GM19455 (cell line): ENCODE measurements around the gene SLC45A2.
A peak's percentile ranks its signal among the peaks of the same experiment; 100 is the strongest.
"Not testable (repeated sequence)": the region's sequence is repeated elsewhere in the genome, so short reads cannot be mapped to it uniquely, and the experiment has no call there.

Experiments used
- ATAC-seq: cut with Tn5 transposase; IDR thresholded peaks from one replicate; pipeline ENCODE4 v1.9.1; 2021; ENCODE audit not compliant: unreplicated experiment

Gene SLC45A2

DNA sequence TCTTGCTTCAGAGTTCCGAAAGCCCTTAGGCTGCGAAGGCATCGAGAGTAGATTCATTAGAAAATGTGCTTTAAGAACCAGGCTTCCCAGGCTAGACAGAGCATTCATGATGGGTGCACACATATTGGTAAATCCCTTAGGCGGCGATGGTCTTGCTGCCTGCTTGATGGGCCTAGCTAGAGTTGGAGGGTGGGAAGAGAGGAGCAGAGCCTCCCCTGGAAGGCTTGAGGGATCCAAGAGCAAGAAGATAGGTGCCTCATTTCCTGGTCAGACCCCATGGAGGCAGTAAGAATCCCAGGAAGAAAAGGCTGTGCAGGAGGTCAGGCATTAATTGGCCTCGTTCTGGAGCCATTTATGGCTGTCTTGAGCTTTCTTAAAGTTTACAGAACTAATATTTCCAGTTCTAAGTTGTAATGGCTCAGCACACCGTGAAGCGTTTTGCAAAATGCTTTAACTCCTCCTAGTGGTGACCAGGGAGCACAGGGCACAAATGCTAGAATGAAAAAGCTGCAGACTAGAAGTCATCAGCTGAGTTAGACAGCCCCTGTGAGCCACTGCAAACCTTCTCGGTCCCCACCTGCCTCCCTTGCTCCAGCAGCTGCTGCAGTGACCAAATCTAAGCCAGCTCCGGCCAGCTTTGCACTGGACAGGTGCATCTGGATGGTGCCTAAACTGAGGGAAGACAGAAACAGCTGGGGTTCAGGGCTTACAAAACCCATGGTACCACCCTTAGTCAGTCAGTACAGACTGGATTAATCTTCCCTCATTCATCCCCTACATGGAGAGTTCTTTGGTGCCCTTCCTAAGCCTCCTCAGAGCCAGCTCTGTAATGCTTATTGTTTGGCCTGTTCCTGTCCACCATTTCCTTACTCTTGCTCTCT, 14.7 kb downstream of the SLC45A2 start:
- peak; percentile 65 for ATAC-seq

DNA sequence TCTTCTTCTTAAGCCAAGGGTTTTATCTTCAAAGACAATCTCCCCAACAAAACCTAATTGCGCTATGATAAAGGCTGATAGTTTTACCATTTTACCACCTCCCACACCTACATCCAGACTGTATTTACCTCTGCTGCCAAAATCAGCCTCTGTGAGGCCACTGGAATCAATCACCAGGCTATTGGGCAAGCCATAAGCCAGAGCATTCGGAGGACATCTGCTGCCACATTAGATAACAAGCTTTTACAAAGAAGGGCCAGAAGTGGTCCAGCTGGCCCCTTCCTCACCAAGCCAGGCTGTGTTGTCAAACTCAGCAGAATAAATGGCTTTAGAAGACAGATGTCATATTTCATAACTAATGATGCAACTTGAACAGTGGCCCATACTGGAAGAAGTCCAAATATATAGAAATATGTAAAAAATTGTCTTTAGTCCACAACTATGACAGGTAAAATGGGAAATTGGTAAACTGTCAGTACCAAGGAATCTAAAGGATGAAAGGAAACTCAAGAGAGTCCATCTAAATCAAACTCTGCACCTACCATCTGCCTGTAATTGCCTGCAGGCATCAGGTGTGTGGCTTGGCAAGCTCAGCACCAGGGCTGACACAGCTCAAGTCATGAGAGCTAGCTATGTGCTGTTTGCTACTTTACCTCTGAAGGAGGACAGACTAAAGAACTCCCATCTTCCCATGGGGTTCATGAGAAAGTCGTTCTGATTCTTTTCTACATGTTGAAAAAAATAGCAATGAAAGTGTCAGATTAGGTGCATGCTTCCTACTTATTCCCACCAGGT, 16.1 kb downstream of the SLC45A2 start:
- no peak for ATAC-seq

DNA sequence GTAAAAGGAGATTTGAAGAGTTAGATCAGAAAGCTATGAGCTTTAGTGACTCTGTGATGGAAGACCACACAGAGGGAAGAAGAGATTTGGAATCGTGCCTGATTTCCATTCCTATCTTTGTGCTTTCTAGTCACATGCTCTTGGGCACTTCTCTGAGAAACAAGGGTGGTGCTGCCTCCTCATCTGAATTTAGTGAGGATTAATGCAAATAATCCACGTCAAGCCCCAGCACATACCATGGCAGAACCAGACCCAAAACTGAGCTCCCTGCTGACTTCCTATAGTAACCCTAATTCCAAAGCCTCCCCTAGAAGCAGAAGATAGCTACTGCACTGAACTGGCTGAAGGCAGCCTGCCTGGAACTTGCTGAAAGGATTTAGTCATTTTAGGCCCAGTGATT, 17.7 kb downstream of the SLC45A2 start:
- no peak for ATAC-seq

DNA sequence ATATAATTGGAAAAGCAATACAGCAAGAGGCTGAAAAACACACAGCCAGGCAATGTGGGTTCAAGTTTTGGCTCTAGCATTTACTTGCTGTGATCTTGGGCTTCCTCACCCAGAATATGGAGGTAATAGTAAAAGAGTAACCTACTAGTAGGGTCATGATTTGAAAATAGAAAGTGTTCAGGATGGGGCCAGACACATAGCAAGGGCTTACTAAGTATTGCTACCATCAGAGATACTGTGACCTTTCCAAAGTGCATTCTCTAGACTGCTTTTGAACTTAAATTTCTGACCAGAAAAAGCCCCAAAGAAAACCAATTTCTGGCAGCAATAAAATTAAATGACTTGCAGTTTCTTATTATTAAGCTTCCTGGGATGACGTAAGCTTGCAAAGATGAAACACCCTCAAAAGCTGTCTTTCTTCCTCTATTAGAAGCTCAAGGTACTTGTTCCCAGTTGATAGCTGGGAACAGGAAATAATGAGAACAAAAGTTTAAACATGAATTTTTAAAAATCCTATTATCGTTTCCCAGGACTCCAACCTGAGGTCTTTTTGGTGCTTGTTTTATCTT, 20.3 kb downstream of the SLC45A2 start:
- ATAC-seq = no peak

DNA sequence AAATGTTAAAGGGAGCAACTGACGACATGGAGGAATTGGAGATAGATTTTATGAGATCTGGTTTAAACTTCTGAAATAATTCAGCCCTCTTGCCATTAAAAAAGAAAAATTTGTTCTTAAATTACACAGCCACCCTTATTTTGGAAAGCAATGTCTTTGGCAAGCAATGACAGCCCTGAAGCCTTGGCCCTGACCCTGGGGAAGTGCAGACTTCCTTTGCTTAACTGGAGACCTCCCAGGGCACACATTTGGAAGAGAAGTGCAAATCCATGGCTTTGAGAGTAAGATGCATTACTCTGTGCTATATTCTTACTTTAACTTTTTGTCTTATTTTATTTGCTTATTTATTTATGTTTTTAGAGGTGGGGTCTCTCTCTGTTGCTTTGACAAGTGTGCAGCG, 26.3 kb downstream of the SLC45A2 start:
- ATAC-seq = no peak

DNA sequence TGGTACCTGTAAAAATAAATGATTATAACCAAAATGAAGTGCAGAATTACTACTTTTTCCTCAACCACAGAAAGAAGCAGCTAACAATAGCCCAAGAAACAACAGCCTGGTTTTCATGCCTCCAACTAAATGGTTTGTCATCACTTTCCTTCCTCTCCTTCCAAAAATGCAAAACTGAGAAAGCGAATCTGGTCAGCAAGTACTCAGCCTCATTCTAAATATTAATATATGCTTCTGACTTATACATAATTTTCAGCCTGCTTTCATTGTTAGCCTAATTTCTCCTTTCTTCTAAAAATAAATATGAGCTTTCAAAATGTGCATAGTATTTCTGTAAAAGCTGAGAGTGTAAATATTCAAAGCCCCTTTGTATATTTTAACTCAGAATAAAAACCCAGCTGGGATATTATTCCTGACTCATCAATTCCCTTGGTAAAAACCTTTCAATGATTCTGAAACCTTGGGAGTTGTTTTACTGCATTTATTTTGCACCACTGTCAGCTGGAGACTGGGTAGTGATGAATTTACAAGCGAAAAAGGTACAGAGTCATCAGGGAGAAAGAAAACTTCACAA, 26.8 kb downstream of the SLC45A2 start:
- ATAC-seq = no peak

DNA sequence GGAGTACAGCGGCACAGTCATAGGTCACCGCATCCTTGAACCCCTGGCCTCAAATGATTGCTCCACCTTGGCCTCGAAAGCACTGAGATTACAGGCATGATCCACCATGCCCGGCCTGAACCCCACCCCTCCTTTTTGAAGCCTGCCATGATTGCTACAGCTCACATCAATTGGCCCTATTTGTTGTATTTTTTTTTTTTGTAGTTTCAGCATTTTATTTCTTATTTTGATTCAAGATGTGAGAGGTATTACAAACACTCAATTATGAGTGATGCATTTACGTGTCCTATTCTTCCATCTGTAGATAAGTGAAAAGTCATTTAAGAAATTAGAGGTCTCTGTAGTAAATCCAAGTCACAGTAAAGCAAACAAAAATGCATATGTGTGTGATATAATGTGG, 32.3 kb downstream of the SLC45A2 start:
- not testable (repeated sequence) for ATAC-seq

DNA sequence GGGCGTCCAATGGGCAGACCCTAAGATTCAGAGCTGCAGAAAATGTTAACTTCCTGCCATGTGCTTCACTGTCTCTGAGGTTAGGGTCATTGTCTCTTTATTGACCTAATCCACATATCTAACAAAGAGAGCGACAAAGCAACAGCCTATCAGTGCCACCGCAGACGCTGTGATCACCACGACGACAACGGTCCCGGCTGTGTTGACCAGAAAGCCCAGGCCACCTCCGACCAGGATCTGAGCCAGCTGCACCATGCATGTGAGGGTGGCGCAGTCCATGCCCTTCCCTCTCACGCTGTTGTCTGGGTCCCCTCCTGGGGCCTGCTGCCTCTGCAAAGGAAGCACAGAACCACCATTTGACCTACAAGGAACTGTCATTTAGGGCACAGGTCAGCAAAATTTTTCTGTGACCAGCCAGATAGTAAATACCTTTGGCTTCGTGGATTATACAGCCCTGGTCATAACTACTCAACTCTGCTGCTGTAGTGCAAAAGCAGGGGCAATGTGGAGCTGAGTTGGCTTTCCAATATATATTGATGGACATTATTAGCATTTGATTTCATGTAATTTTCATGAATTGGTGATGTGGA, 39.9 kb downstream of the SLC45A2 start:
- ATAC-seq = no peak

DNA sequence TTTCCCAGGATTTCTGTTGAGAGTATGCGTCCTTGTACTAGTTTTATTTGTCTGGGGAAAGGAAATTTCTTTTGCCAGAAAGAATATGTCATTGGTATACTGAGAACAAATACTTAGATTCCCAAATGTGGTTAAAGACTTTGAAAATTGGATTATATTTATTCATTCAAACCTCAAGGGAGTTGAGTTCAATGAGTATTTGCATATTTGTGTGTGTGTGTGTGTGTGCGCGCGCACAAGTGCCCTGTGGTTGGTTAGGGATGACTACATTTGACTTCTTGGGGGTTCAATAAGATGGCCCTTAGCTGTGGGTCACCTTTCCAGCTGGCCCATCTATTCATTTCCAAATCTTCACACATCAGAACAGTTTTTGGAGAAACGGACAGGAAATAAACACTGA, 43.4 kb downstream of the SLC45A2 start:
- no peak for ATAC-seq

DNA sequence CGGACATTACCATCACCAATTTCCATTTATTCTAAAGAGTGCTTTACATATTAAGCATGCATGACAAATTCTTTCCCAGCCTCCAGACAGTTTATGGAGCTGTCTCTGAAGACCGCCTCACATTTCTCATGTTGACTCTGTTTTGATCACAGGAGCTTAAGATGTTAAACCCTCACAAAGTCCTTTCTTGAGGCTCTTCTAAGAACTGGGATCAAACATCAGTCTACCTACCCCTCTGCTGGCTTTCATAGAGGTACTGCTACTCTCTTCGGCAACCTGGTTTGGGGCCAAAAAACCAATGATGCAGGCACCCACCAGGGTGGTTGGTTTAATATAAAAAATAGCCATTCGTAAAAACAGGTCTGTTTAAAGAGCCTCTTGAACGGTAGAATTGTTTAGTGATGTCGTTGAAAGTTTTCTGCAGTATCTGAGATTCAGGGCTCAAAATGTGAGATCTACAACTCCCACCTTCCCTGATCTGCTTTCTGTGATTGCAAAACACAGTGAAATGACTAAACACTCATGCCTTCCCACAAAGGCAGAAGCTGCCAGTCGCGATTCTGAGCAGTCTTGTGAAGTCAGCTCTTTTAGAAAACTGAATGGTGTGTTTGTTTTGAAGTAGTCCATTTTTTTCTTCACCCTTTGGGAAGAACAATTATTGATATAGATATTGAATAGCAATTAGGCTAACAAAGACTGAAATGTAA, 44.8 kb downstream of the SLC45A2 start:
- ATAC-seq = no peak

DNA sequence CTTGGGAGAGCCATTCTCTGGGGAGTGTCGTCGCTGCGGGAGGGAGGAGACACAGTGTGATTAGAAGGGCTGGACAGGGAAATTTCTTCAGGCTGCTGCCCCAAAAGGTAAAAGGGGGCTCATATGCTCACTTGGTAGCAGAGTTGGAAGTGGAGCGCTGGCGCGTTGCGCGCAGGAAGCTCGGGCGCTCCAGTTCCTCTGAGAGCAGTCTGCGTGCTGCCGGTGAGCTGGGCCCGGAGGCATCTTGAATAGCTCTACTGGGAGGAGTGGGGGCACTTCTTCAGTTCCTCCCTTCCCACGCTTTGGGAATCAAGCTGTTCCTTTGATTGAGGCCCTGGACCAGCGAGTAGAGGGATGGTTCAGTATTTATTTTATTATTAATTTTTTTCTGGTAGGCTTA, 45.6 kb downstream of the SLC45A2 start:
- no peak for ATAC-seq

DNA sequence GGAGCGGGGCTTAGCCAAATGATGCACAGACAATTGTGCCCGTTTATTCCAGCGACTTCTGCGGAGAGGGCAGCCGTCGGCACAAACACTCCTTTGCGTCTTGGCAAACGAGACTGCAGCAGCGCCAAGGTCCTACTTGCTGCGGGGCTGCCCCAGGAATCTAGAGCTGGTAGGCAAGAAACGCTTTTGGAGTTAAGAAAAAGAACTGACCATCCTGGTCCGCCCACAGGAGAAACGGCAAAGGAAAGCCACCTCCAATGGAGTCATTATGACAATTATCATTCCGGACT, 46.0 kb downstream of the SLC45A2 start:
- no peak for ATAC-seq

DNA sequence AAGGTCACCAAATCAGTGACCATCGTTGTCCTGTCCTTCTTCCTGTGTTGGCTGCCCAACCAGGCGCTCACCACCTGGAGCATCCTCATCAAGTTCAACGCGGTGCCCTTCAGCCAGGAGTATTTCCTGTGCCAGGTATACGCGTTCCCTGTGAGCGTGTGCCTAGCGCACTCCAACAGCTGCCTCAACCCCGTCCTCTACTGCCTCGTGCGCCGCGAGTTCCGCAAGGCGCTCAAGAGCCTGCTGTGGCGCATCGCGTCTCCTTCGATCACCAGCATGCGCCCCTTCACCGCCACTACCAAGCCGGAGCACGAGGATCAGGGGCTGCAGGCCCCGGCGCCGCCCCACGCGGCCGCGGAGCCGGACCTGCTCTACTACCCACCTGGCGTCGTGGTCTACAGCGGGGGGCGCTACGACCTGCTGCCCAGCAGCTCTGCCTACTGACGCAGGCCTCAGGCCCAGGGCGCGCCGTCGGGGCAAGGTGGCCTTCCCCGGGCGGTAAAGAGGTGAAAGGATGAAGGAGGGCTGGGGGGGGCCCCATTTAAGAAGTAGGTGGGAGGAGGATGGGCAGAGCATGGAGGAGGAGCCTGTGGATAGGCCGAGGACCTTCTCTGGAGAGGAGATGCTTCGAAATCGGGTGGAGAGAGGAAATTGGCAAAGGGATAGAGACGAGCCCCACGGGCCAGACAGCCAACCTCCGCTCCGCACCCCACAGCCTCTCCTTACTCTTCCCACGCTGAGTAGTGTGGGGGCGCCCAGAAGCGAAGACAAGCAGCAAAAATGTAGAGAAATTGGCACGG, 46.6 kb downstream of the SLC45A2 start:
- no peak for ATAC-seq

DNA sequence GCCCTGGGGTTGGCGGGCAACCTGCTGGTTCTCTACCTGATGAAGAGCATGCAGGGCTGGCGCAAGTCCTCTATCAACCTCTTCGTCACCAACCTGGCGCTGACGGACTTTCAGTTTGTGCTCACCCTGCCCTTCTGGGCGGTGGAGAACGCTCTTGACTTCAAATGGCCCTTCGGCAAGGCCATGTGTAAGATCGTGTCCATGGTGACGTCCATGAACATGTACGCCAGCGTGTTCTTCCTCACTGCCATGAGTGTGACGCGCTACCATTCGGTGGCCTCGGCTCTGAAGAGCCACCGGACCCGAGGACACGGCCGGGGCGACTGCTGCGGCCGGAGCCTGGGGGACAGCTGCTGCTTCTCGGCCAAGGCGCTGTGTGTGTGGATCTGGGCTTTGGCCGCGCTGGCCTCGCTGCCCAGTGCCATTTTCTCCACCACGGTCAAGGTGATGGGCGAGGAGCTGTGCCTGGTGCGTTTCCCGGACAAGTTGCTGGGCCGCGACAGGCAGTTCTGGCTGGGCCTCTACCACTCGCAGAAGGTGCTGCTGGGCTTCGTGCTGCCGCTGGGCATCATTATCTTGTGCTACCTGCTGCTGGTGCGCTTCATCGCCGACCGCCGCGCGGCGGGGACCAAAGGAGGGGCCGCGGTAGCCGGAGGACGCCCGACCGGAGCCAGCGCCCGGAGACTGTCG, 47.3 kb downstream of the SLC45A2 start:
- ATAC-seq = no peak

DNA sequence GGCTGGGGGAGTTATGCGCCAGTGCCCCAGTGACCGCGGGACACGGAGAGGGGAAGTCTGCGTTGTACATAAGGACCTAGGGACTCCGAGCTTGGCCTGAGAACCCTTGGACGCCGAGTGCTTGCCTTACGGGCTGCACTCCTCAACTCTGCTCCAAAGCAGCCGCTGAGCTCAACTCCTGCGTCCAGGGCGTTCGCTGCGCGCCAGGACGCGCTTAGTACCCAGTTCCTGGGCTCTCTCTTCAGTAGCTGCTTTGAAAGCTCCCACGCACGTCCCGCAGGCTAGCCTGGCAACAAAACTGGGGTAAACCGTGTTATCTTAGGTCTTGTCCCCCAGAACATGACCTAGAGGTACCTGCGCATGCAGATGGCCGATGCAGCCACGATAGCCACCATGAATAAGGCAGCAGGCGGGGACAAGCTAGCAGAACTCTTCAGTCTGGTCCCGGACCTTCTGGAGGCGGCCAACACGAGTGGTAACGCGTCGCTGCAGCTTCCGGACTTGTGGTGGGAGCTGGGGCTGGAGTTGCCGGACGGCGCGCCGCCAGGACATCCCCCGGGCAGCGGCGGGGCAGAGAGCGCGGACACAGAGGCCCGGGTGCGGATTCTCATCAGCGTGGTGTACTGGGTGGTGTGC, 48.0 kb downstream of the SLC45A2 start, which contains the start of gene RXFP3:
Gene RXFP3, plus strand, starts transcription at position 6 of the 636 bp plus-strand sequence. Its CDS starts 355 bp downstream, at position 361.
- no peak for ATAC-seq

DNA sequence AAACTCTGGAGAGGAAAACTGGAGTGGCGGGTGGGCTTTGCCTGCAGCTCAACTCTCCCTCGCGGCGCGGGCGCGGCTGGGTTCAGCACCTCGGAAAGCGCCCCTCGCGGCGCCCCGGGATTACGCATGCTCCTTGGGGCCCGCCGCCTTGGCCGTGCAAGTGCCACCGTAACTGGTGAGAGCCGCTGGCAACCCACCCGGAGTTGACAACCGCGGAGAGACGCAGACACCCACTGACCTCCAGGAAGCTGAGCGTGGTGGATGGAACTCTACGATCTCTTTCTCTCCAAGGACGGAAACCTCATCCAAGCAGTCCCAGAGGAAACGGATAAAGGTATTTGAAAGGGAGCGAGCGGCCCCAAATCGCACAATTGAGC, 48.5 kb downstream of the SLC45A2 start:
- ATAC-seq = no peak

DNA sequence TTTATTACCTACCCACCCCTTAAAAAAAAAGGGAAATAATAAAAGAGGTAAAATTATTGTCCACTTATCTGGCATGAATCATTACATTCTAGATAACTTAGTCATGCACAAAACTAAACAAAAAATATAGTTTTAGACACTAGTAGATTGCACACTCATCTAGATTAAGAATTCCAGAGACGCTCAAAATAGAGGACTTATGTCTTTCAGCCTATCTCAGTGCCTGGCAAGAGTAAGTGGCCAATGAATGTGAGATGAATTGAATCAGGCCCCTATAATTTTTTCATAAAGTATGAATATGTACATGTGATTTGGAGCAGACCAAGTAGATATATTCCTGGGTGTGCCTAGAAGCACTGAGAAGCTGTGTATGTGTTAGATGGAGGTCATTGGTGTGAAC, 50.3 kb downstream of the SLC45A2 start:
- ATAC-seq = peak; percentile 29

DNA sequence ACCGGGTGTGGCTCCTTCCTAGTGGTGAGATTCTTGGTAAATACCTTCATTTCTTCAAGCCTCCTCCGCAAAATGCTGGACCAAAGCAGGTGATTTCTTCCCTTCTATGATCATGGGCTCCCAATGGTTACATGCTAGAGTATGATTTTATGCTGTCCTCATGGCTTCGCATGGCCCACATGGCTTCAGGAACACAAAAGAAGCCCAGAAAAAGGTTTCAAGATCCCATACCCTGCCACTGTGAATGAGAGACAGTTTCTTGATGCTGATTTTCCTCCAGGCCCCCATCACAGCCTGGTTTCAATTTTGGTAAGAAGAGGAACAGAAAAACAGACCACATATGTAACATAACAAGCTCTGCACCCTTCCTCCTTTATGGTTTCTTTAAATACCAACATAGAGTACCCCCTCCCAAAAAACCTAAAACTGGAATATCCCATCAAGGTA, 50.7 kb downstream of the SLC45A2 start:
- ATAC-seq = peak; percentile 89

DNA sequence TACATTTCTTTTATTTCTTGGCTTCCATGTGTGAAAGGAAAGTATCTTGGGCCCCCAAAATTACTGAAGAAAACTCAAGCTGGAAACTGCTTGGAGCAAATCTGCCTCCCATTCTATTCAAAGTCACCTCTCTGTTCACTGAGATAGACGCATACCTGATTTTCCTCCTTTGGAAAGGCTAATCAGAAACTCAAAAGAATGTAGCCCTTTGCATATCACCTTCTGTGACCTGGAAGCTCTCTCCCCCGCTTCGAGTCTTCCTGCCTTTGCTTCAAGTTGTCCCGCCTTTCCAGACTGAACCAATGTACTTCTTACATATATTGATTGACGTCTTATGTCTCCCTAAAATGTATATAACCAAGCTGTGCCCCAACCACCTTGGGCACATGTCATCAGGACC, 53.4 kb downstream of the SLC45A2 start:
- no peak for ATAC-seq
